Measurements from ENCODE around the gene PVALEF. TPM values are rescaled to one million over a fixed set of nuclear protein-coding genes. Genes with fewer than 3 reads are reported as not detected.
A peak's percentile ranks its signal among the peaks of the same experiment; 100 is the strongest.

The PVALEF gene
- total RNA-seq = not detected
- long read RNA-seq, donor 1, partial matches to known transcripts = 0 of 1 reads
- long read RNA-seq, donor 1, other reads (novel, unspliced or antisense) = 1 of 1 reads
- long read RNA-seq, donor 2 = 0 reads

DNA sequence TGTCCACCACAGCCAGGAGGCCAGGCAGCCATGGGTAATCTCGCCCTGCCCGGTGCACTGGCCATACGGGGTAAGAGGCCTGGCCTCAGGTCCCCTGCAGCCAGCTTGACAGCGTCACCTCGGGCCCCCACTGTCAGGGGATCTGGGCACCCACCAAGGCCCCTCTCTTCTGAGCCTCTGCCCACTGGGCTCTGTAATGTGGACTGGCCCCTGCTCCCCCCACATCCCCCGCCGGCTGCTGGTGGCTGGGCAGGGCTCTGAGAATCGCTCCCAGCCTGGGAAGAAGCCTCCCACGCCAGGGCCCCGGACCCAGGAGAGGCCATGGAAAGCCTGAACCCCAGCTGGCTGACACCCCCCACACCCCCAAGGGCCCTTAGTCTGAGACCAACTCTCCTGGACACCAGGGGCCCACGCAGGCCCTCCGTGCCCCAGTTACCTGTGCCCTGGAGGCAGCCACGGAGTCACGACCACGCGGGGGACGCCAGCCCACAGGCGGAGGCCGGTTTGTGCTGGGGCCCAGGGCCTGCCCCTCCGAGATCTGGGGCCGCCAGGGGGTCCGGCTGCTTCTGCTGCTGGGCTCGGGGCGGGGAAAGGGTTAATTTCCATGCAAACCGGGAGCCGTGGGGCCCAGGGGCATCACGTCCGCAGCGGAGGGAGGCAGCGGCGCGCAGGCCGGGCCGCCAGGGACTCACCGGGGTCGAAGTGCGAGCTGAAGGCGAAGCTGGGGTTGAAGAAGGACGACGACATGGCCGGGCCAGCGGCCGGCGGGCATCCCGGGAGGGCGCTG, at the start of gene PVALEF:
TSS of gene PVALEF (plus strand) at position 262 of the 787 bp plus-strand sequence. CDS start 15,720 bp downstream, outside the sequence.
- H3K4me1 ChIP-seq (ENCODE audit: low read depth) = no peaks in the 10 kb centered on the region
- TF ChIP-seq CTCF (IDR thresholded peaks at IDR 0.05) = no peak
- intact Hi-C loops (cut with DNase I, micrococcal nuclease) = no loop called here
- ATAC-seq (peak; percentile 12), DNase-seq (peak in 1 of 3 donors; percentile 41)
- H3K9me3 ChIP-seq = no peaks in the 10 kb centered on the region
- no peaks in the 10 kb centered on the region for H3K36me3 ChIP-seq (ENCODE audit: low read depth)
- H3K4me3 ChIP-seq = no peak within 1 kb of the TSS

DNA sequence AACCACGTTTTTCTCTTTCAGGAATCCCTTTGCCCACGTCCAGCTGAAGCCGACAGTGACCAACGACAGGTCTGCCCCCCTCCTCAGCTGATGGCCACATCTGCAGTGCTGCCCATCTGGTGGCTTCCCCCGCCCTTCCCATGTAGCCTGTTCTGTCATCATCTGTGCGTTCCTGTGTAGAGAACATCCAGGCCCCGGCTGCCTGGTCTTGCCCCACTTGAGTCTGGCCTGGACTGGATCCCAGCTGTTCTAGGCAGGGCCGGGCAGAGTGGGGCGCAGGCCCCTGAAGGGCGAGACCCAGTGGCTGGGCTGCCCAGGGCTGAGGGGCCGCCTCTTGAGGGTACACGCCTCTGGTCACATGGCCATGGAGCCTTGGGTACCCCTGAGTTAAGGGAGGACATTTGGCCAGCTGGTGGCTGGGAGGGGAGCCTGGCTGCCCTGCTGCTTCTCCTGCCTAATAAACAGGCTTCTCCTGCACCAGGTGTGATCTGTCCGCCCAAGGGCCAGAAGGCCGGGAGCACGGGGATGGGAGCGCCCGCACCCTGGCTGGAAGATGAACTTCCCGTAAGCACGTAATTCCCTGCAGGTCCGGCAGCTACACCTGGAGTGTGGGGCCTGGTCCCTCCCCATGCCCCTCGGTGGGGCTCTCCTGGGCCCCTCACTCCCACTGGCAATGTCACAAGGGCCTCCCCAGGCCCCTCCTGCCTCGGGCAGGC, 49.4 kb upstream of the PVALEF start:
- Histone ChIP-seq H3K9me3 (no peaks in the 10 kb centered on the region), H3K4me3 (no peak overlapping the region), H3K36me3 (ENCODE audit: low read depth) (no peaks in the 10 kb centered on the region), H3K4me1 (ENCODE audit: low read depth) (peaks cover 5% of the 10 kb centered on the region)
- intact Hi-C loops (cut with DNase I, micrococcal nuclease) = no loop called here
- no peak for TF ChIP-seq CTCF (IDR thresholded peaks at IDR 0.05)
- ATAC-seq (no peak), DNase-seq (no peak)

GRCh38 chr17:81116704-81117103, 48.6 kb upstream of the PVALEF start:
- H3K9me3 ChIP-seq = no peaks in the 10 kb centered on the region
- H3K4me3 ChIP-seq = no peak overlapping the region
- no peaks in the 10 kb centered on the region for H3K36me3 ChIP-seq (ENCODE audit: low read depth)
- ATAC-seq (no peak), DNase-seq (no peak)
- intact Hi-C loops (cut with DNase I, micrococcal nuclease) = no loop called here
- H3K4me1 ChIP-seq (ENCODE audit: low read depth) = peaks cover 5% of the 10 kb centered on the region
- no peak for TF ChIP-seq CTCF (IDR thresholded peaks at IDR 0.05)

DNA sequence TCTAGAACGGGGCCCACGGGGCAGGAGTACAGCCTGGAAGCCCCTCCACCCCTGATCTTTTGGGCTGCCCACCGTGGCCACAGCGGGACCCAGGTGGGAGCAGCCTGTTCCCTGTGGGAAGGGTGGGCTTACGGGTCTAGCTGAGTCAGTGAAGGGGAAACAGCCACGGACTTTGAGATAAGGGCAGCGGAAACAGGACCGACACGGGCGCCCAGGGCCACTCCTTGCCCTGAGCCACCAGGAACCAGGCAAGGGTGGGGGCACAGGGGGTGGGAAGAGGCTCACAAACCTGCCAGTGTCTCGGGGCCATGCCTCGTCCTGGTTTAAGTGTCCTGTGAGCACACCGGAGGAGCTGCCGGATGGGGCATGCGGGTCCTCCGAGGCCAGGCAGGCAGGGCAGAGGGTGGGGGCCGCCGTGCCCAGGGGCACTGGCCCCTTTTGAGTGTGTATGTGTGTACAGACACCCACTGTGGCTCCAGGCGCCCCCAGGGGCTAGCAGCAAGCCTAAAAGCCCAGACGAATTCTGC, 47.6 kb upstream of the PVALEF start:
- Histone ChIP-seq H3K9me3 (no peaks in the 10 kb centered on the region), H3K4me1 (ENCODE audit: low read depth) (peaks cover 5% of the 10 kb centered on the region), H3K36me3 (ENCODE audit: low read depth) (no peaks in the 10 kb centered on the region), H3K4me3 (no peak overlapping the region)
- intact Hi-C loops (cut with DNase I, micrococcal nuclease) = no loop called here
- DNase-seq (no peak), ATAC-seq (no peak)
- TF ChIP-seq CTCF (IDR thresholded peaks at IDR 0.05) = no peak

DNA sequence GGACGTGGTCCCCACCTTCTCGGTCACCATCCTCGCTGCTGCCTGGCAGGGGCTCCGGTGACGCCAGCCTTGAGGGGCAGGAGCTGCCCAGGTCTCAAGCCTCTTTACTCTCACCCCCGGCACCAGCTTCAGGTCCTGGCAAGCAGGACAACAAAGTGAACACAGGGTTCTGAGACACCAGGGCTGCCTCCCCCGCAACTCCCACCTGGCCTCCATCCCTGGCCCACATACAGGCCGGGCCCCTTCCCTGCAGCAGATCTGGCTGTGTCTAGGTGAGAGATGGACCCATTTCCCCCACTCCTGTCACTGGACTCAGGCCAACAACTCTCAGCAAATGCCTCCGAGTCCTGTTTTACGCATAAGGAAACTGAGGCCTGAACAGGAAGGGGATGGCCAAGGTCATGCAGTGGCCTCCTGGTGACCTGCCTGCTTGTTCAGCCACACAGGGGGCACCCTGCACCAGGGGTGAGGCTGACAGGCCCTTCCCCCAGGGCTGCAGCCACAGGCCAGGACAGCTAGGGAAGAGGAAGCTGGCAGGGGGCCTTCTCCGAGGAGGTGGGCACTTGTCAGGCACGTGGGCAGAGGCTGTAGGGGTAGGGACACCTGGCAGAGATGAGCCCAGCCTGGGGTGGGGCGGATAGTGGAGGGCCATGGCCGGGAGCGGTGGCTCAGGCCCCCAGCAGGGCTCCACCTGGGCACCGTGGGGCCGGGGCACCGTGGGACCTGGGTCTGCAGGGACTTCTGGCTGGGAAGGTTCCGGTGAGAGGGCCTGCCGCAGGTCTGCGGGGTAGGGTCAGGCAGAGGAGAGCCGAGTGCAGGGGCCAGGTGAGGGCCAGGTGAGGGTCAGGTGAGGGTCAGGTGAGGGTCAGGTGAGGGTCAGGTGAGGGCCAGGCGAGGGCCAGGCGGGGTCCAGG, 46.7 kb upstream of the PVALEF start:
- no peaks in the 10 kb centered on the region for H3K9me3 ChIP-seq
- no peak overlapping the region for H3K4me3 ChIP-seq
- H3K4me1 ChIP-seq (ENCODE audit: low read depth) = peaks cover 5% of the 10 kb centered on the region
- DNase-seq (no peak), ATAC-seq (no peak)
- no peaks in the 10 kb centered on the region for H3K36me3 ChIP-seq (ENCODE audit: low read depth)
- no peak for TF ChIP-seq CTCF (IDR thresholded peaks at IDR 0.05)
- intact Hi-C loops (cut with DNase I, micrococcal nuclease) = no loop called here
